Measurements from ENCODE around the gene FAM53A.

The FAM53A gene

DNA sequence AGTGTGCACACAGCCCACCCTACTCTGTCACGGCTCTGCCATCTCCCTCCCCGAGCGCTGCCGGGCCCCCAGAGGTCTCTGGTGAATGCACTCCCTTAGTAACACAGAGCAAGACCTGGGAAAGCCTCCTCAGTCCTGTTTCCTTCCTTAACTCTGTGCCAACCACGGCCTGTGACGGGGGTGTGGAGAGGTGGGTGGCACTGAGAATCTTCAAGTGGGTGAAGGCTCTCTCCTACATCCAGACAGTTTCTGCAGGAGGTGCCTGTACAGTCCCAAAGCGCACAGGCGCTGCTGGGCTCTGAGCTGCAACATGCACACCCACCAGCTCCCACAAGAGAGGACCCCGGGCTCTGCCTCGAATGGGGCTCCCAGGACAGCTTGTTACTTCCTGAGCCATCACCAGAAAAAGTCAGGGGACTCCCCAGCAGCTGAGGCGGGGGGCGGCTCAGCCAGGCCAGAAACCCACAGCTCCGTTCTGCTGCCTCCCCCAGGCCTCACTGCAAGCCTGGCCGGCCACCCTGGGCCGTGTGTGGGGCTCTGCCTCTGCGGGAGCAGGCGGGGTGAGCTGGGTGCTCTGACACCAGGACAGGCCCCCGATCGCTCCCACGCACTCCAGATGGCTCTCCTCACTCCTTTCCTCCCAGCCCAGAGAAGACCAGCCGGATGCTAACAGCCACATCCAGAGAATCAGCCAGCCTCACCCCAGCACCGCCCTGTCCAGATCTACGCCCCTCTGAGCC lies 29.7 kb downstream of the FAM53A start:
- no peaks in the 10 kb centered on the region for H3K4me1 ChIP-seq (ENCODE audit: control insufficient read depth, insufficient read depth, low read length)
- no peaks in the 10 kb centered on the region for H3K9me3 ChIP-seq (ENCODE audit: control insufficient read depth, insufficient read depth, low read depth, low read length)
- H3K4me3 ChIP-seq (ENCODE audit: low read depth, low read length) = no peak overlapping the region
- CTCF ChIA-PET = no interaction called here
- POLR2A ChIA-PET = no interaction called here
- H3K36me3 ChIP-seq (ENCODE audit: control insufficient read depth in 2 of 2, insufficient read depth in 1 of 2, low read length in 2 of 2) = no peaks in the 10 kb centered on the region
- no peak for TF ChIP-seq ZNF777 (tag by site-specific recombination; IDR thresholded peaks at IDR 0.05; ENCODE audit: borderline replicate concordance)
- no peak for TF ChIP-seq ZNF510 (tag by site-specific recombination; IDR thresholded peaks at IDR 0.05; ENCODE audit: insufficient replicate concordance)
- no peak for TF ChIP-seq MZF1 (tag by site-specific recombination; IDR thresholded peaks at IDR 0.05; ENCODE audit: borderline replicate concordance)
- TF ChIP-seq, protein P1, sequence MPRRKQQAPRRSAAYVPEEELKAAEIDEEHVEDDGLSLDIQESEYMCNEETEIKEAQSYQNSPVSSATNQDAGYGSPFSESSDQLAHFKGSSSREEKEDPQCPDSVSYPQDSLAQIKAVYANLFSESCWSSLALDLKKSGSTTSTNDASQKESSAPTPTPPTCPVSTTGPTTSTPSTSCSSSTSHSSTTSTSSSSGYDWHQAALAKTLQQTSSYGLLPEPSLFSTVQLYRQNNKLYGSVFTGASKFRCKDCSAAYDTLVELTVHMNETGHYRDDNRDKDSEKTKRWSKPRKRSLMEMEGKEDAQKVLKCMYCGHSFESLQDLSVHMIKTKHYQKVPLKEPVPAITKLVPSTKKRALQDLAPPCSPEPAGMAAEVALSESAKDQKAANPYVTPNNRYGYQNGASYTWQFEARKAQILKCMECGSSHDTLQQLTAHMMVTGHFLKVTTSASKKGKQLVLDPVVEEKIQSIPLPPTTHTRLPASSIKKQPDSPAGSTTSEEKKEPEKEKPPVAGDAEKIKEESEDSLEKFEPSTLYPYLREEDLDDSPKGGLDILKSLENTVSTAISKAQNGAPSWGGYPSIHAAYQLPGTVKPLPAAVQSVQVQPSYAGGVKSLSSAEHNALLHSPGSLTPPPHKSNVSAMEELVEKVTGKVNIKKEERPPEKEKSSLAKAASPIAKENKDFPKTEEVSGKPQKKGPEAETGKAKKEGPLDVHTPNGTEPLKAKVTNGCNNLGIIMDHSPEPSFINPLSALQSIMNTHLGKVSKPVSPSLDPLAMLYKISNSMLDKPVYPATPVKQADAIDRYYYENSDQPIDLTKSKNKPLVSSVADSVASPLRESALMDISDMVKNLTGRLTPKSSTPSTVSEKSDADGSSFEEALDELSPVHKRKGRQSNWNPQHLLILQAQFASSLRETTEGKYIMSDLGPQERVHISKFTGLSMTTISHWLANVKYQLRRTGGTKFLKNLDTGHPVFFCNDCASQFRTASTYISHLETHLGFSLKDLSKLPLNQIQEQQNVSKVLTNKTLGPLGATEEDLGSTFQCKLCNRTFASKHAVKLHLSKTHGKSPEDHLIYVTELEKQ (tag by site-specific recombination; IDR thresholded peaks at IDR 0.05; ENCODE audit: borderline replicate concordance) = no peak
- TF ChIP-seq HOXC10 (CRISPR knock-in tag; IDR thresholded peaks at IDR 0.05) = no peak
- peak; percentile 27 for TF ChIP-seq ZFHX2 (tag by site-specific recombination; conservative IDR thresholded peaks at IDR 0.05)
- TF ChIP-seq ZNF658 (tag by site-specific recombination; IDR thresholded peaks at IDR 0.05) = no peak
- no peak overlapping the region for H3K27ac ChIP-seq (ENCODE audit: extremely low read depth, low read depth, low read length)

DNA sequence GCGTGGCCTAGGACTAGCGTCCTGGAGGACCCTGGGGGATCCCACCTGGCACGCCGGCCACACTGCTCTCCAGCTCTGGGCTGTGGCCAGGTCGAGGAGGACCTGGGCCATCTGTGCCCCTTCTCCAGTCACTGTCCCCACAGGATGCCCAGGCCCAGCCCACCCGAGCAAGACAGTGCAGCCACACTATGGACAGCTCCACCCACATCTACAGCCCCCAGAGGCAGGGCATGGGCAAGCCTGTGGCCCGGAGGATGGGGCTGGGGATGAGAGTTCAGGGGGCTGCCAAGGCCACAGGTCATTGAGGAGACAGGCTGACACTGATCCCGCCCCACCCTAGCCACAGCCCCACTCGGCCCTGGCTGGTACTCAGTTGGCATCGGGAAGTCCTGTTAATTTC lies 30.3 kb downstream of the FAM53A start:
- Histone ChIP-seq H3K4me1 (ENCODE audit: control insufficient read depth, insufficient read depth, low read length) (no peaks in the 10 kb centered on the region), H3K4me3 (ENCODE audit: low read depth, low read length) (no peak overlapping the region), H3K36me3 (ENCODE audit: control insufficient read depth in 2 of 2, insufficient read depth in 1 of 2, low read length in 2 of 2) (no peaks in the 10 kb centered on the region), H3K27ac (ENCODE audit: extremely low read depth, low read depth, low read length) (no peak overlapping the region), H3K9me3 (ENCODE audit: control insufficient read depth, insufficient read depth, low read depth, low read length) (no peaks in the 10 kb centered on the region)
- CTCF ChIA-PET = no interaction called here
- TF ChIP-seq HOXC10 (CRISPR knock-in tag; IDR thresholded peaks at IDR 0.05) = no peak
- POLR2A ChIA-PET = no interaction called here

DNA sequence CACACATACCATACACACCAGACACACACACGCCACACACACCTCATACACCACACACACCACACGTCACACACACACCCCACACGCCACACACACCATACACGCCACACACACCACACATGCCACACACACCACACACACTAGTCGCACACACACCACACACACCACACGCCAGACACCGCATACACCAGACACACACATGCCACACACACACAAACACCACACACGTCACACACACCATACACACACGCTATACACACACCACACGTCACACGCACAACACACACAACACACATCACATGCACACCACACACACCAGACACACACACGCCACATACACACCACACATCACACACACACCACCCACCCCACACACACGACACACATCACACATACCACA lies 32.0 kb downstream of the FAM53A start:
- no peak overlapping the region for H3K27ac ChIP-seq (ENCODE audit: extremely low read depth, low read depth, low read length)
- ChIA-PET POLR2A (no interaction called here), CTCF (no interaction called here)
- TF ChIP-seq, protein P2, sequence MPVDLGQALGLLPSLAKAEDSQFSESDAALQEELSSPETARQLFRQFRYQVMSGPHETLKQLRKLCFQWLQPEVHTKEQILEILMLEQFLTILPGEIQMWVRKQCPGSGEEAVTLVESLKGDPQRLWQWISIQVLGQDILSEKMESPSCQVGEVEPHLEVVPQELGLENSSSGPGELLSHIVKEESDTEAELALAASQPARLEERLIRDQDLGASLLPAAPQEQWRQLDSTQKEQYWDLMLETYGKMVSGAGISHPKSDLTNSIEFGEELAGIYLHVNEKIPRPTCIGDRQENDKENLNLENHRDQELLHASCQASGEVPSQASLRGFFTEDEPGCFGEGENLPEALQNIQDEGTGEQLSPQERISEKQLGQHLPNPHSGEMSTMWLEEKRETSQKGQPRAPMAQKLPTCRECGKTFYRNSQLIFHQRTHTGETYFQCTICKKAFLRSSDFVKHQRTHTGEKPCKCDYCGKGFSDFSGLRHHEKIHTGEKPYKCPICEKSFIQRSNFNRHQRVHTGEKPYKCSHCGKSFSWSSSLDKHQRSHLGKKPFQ (tag by site-specific recombination; IDR thresholded peaks at IDR 0.05) = peak; percentile 93
- TF ChIP-seq ZNF121 (tag by site-specific recombination; IDR thresholded peaks at IDR 0.05) (no peak), ZNF623 (tag by site-specific recombination; IDR thresholded peaks at IDR 0.05) (no peak), ZNF658 (tag by site-specific recombination; IDR thresholded peaks at IDR 0.05) (no peak; the same call in 1 of the 2 replicates), ZNF530 (tag by site-specific recombination; IDR thresholded peaks at IDR 0.05; ENCODE audit: low read depth) (no peak), ZNF266 (tag by site-specific recombination; IDR thresholded peaks at IDR 0.05; ENCODE audit: low read depth) (no peak), ZNF549 (tag by site-specific recombination; IDR thresholded peaks at IDR 0.05) (no peak), SCRT1 (tag by site-specific recombination; IDR thresholded peaks at IDR 0.05; ENCODE audit: borderline replicate concordance) (peak; percentile 41; the same call in 1 of the 2 replicates), ZNF248 (tag by site-specific recombination; IDR thresholded peaks at IDR 0.05) (no peak), KLF16 (tag by site-specific recombination; IDR thresholded peaks at IDR 0.05) (no peak), ZNF701 (tag by site-specific recombination; IDR thresholded peaks at IDR 0.05) (no peak), ZNF426 (tag by site-specific recombination; IDR thresholded peaks at IDR 0.05) (no peak), YY1 (tag by site-specific recombination; IDR thresholded peaks at IDR 0.05) (no peak), ZNF184 (tag by site-specific recombination; IDR thresholded peaks at IDR 0.05) (no peak), TRIM28 (IDR thresholded peaks at IDR 0.05; ENCODE audit: borderline replicate concordance, low read length) (no peak), ZNF660 (tag by site-specific recombination; IDR thresholded peaks at IDR 0.05) (no peak), ZFP69B (tag by site-specific recombination; IDR thresholded peaks at IDR 0.05) (no peak)
- TF ChIP-seq, protein P3, sequence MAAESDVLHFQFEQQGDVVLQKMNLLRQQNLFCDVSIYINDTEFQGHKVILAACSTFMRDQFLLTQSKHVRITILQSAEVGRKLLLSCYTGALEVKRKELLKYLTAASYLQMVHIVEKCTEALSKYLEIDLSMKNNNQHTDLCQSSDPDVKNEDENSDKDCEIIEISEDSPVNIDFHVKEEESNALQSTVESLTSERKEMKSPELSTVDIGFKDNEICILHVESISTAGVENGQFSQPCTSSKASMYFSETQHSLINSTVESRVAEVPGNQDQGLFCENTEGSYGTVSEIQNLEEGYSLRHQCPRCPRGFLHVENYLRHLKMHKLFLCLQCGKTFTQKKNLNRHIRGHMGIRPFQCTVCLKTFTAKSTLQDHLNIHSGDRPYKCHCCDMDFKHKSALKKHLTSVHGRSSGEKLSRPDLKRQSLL (tag by site-specific recombination; IDR thresholded peaks at IDR 0.05) = no peak

More for the DNA sequence above, 32.0 kb downstream of the FAM53A start:
- Histone ChIP-seq H3K4me3 (ENCODE audit: low read depth, low read length) (no peak overlapping the region), H3K4me1 (ENCODE audit: control insufficient read depth, insufficient read depth, low read length) (no peaks in the 10 kb centered on the region), H3K9me3 (ENCODE audit: control insufficient read depth, insufficient read depth, low read depth, low read length) (no peaks in the 10 kb centered on the region), H3K36me3 (ENCODE audit: control insufficient read depth in 2 of 2, insufficient read depth in 1 of 2, low read length in 2 of 2) (no peaks in the 10 kb centered on the region)

All from HEK293 (cell line).